Colonic mucosa (tissue), 4 donors: ENCODE results near the gene MLH3. TPM values are rescaled to one million over a fixed set of nuclear protein-coding genes. Genes with fewer than 3 reads are reported as not detected.

Experiments used
- DNase-seq: peaks from one replicate; pipeline ENCODE4 v3.0.0-alpha.2; 2020
- H3K27ac ChIP-seq: fragments of 200-600 bp; one replicate; pipeline ENCODE4 v1.8.0; 2021
- H3K27me3 ChIP-seq: fragments of 200-600 bp; one replicate; pipeline ENCODE4 v1.8.0; 2021
- H3K36me3 ChIP-seq: fragments of 200-600 bp; one replicate; pipeline ENCODE4 v1.8.0; 2021
- H3K4me1 ChIP-seq: fragments of 200-600 bp; one replicate; pipeline ENCODE4 v1.8.0; 2021; ENCODE audit warnings: mild to moderate bottlenecking
- H3K4me3 ChIP-seq: fragments of 200-600 bp; one replicate; pipeline ENCODE4 v1.8.0; 2021
- H3K9ac ChIP-seq, 2 donors: one replicate each; pipeline ENCODE4 v1.7.0; 2013; ENCODE audit warnings: control low read depth in 2 of 2, low read depth in 2 of 2, low read length in 2 of 2
- H3K9me3 ChIP-seq: fragments of 200-600 bp; one replicate; pipeline ENCODE4 v1.8.0; 2021
- intact Hi-C: fragments of 100-400 bp; cut with DNase I; formaldehyde crosslinking; loops from one replicate; pipeline ENCODE4 v1.14.1; 2022
- total RNA-seq, 2 donors: library from RNA; stranded (reverse); fragmentation: NEBNext Ultra II Directional in 1 of 2; extraction: Animal tissue kit (Norgen Biotek cat#: 25700) in 1 of 2; gene quantifications; one replicate each; pipeline ENCODE4 v1.2.1, GENCODE V29; 2021
- TF ChIP-seq, protein P1 (sequence below): fragments of 200-600 bp; IDR thresholded peaks from one replicate; pipeline ENCODE4 v1.8.0; 2022; ENCODE audit warnings: antibody characterized with exemption, mild to moderate bottlenecking
- donor health status: healthy.
- donor health status: DM: no; HTN: no; CAD: no.
- donor health status: DM: no; HTN: no; CAD: no.

Gene MLH3
- total RNA-seq, 2 donors from 2014 or later, result 24.2 to 25.9 TPM

DNA sequence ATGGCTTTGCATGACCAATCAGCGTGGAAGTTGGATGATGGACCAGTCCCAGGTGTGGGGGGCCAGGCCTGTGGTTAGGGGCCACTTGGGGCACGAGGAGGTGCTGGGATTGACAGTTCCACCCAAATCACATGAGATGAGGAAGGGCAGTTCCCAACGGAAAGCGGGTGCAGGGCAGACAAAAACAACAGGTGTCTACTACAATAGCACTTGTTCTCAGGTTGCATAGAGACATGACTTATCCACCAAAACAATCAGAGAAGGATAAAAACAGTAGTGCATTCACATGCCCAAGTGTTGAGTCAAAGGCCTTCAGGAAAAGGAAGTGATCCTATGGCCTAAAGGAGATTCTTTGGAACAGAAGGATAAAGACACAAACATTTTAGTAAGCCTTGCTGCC is 63.1 kb downstream of the MLH3 start:
- TF ChIP-seq, protein P1, sequence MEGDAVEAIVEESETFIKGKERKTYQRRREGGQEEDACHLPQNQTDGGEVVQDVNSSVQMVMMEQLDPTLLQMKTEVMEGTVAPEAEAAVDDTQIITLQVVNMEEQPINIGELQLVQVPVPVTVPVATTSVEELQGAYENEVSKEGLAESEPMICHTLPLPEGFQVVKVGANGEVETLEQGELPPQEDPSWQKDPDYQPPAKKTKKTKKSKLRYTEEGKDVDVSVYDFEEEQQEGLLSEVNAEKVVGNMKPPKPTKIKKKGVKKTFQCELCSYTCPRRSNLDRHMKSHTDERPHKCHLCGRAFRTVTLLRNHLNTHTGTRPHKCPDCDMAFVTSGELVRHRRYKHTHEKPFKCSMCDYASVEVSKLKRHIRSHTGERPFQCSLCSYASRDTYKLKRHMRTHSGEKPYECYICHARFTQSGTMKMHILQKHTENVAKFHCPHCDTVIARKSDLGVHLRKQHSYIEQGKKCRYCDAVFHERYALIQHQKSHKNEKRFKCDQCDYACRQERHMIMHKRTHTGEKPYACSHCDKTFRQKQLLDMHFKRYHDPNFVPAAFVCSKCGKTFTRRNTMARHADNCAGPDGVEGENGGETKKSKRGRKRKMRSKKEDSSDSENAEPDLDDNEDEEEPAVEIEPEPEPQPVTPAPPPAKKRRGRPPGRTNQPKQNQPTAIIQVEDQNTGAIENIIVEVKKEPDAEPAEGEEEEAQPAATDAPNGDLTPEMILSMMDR, result no peak
- Histone ChIP-seq H3K27ac (no peak overlapping the region), H3K9ac (no peak overlapping the region), H3K27me3 (no peaks in the 10 kb centered on the region), H3K4me1 (no peaks in the 10 kb centered on the region), H3K4me3 (no peak overlapping the region), H3K36me3 (no peaks in the 10 kb centered on the region), H3K9me3 (no peaks in the 10 kb centered on the region)
- no peak for DNase-seq
- intact Hi-C loops, result no loop called here

DNA sequence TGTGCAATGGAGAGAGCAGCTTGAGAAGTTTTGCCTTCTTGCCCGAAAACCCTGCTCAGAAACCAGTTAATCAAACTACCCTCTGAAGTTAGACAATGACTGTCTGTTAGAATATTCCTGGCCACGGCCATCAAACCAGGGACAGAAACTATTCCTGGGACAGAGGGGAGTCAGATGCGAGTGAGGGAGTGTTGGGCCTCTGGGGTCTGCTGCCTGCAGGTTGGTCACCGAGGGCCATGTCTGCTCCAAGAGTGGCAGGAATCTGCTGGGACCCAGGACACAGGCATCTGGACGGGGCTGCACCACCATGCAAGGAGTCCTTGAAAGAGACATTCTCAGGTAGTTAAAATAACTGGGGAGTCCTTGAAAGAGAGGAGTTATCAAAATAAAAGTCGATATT is 65.5 kb downstream of the MLH3 start:
- H3K9me3 ChIP-seq, result no peaks in the 10 kb centered on the region
- no peaks in the 10 kb centered on the region for H3K36me3 ChIP-seq
- intact Hi-C loops, result no loop called here
- H3K27me3 ChIP-seq, result no peaks in the 10 kb centered on the region
- H3K4me1 ChIP-seq, result no peaks in the 10 kb centered on the region
- H3K4me3 ChIP-seq, result no peak overlapping the region
- H3K9ac ChIP-seq, result no peak overlapping the region
- DNase-seq, result no peak
- H3K27ac ChIP-seq, result no peak overlapping the region
- TF ChIP-seq, protein P1, result no peak

DNA sequence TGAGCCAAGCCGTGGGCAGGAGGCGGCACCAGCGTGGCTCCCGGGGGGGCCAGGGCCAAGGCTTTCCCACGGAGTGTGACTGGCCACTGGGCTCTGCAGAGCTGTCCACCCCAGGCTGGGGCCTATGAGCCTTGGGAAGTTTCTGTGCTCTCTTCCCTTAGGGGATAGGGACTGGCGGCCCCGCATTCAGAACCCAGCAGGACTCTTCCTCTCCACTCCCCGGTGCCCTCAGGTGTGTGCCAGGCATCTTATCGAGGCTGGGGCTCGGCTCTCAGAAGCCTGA is 66.3 kb downstream of the MLH3 start:
- Histone ChIP-seq H3K4me3 (no peak overlapping the region), H3K9ac (no peak overlapping the region), H3K4me1 (no peaks in the 10 kb centered on the region), H3K9me3 (no peaks in the 10 kb centered on the region), H3K27ac (no peak overlapping the region), H3K27me3 (no peaks in the 10 kb centered on the region), H3K36me3 (no peaks in the 10 kb centered on the region)
- DNase-seq, result no peak
- intact Hi-C loops, result no loop called here
- TF ChIP-seq, protein P1, result no peak

DNA sequence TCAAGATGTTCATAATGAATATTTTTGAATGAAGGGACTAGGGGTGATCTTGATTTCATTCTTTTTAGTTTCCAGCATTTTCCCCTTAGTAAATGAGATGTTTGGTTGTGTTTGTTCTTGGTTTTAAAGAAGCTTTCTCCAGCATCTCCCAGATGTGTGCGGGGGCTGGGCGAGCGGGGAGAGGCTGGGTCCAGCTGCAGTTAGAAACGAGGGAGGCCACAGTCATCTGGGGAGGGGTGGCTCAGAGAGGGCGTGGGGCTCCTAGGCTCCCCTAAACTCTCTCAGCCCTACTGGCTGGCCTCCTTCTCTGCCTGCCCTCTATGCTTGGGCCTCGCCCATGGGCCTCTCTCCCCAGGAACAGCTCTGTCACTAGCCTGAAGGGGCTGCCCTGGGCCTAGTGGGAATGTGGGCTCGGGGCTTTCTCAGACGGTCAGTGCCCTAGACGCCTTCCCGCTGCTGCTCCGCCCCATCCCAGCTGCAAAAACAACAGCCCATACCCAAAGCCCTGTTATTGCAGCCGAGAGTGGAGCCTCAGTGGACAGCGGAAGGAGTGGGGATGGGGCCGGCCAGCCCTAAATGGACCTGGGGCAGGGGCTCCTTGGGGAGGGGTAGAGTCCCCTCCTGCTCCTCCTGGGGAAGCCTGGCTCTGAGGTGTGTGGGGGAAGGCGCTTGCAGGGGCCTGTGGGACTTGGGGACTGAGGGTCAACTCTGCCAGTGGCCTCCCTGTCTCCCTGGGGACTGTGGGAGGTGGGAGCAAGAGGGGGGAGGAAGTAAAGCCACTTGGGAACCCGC is 66.8 kb downstream of the MLH3 start:
- Histone ChIP-seq H3K36me3 (no peaks in the 10 kb centered on the region), H3K4me1 (no peaks in the 10 kb centered on the region), H3K4me3 (no peak overlapping the region), H3K9me3 (no peaks in the 10 kb centered on the region), H3K27me3 (no peaks in the 10 kb centered on the region), H3K27ac (no peak overlapping the region), H3K9ac (no peak overlapping the region)
- DNase-seq, result no peak
- intact Hi-C loops, result no loop called here
- TF ChIP-seq, protein P1, result no peak

DNA sequence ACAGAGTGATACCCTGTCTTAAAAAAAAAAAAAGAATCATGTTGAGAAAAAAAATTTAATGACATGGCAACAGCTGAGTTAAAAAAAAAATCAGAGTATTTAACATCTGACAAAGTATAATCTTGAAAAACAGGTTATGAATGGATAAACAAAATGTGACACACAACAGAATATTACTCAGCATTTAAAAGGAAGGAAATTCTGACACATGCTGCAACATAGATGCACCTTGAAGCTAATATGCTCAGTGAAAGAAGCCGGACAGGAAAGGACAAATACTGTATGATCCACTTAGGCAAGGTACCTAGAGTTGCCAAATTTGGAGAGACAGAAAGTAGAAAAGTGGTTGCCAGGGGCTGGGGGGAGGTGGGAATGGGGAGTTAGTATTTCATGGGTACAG is 67.9 kb downstream of the MLH3 start:
- no peak overlapping the region for H3K9ac ChIP-seq
- H3K27ac ChIP-seq, result no peak overlapping the region
- no peak overlapping the region for H3K4me3 ChIP-seq
- intact Hi-C loops, result no loop called here
- DNase-seq, result no peak
- TF ChIP-seq, protein P1, result no peak
- H3K9me3 ChIP-seq, result no peaks in the 10 kb centered on the region
- H3K4me1 ChIP-seq, result no peaks in the 10 kb centered on the region
- H3K36me3 ChIP-seq, result no peaks in the 10 kb centered on the region
- H3K27me3 ChIP-seq, result no peaks in the 10 kb centered on the region
